GM12873 (cell line): ENCODE data around the gene BARHL1.

Experiments
- CTCF ChIP-seq: IDR thresholded peaks from 2 replicates; pipeline ENCODE4 v1.5.1; 2012; ENCODE audit warnings: low read depth, mild to moderate bottlenecking, moderate library complexity, low read length, control low read depth; ENCODE audit not compliant: insufficient read depth; ENCODE audit errors: missing control alignments

BARHL1 gene

GRCh38 chr9:132556714-132557113 is 25.7 kb upstream of the BARHL1 start:
- TF ChIP-seq CTCF = no peak

GRCh38 chr9:132557159-132557558 is 25.2 kb upstream of the BARHL1 start:
- TF ChIP-seq CTCF = no peak

DNA sequence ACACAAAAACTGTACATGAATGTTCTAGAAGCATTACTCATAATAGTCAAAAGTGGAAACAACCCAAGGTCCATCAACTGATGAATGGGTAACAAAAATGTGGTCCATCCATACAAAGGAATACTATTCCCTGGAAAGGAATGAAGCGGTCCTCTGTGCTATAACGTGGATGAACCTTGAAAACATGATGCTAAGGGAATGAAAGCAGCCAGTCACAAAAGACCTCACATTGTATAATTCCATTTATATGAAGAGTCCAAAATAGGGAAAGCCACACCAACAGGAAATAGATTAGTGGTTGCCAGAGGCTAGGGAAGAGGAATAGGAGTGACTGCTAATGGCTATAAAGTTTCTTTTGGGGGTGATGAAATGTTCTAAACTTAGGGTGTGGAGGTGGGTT is 22.7 kb upstream of the BARHL1 start:
- TF ChIP-seq CTCF = no peak

GRCh38 chr9:132560616-132561202 is 21.7 kb upstream of the BARHL1 start:
- TF ChIP-seq CTCF = no peak

DNA sequence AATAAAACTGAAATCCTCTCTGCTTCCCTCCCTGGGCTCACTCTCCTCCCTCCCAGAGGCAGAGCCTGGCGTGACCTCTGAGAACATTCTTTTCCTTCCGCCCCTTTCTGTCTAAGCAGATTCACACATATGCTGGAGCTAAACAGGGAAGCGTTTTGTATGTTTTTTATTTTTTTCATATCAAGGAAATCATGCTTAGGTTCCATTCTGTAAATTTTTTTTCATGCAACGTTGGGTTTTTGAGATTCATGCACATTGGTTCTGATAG is 20.2 kb upstream of the BARHL1 start:
- TF ChIP-seq CTCF = no peak

GRCh38 chr9:132564526-132564925 is 17.9 kb upstream of the BARHL1 start:
- TF ChIP-seq CTCF = no peak

- no peak for TF ChIP-seq CTCF
Measured at GRCh38 chr9:132571806-132572600, 10.4 kb upstream of the BARHL1 start.

DNA sequence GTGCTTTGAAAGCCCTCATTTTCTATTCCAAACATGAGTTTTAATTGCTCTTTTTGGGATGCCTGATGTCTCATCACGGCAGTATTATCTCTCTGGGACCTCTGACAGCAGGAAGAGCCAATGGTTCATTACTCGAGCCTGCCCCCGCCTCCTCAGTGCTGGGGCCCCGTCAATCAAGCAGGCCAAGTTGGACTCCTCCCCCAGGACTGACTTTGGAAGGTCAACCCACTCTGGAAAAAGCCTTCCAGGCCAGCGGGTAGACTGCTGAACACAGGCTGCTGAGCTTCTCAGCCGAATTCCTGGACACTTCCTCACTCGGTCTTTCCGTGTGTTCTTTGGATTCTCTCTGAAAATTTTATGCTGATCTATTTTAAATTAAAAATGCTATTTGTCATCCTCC is 9.5 kb upstream of the BARHL1 start:
- no peak for TF ChIP-seq CTCF
